ENCODE results near the gene IL4. TPM values are rescaled to one million over a fixed set of nuclear protein-coding genes. Genes with fewer than 3 reads are reported as not detected.
"Not testable (repeated sequence)": the region's sequence is repeated elsewhere in the genome, so short reads cannot be mapped to it uniquely, and the experiment has no call there.

The IL4 gene
- not detected for polyA plus RNA-seq

- peaks cover 0 to 5% (median 0%) of the 10 kb centered on the region in 3 donors for H3K9me3 Mint-ChIP-seq
- no peaks in the 10 kb centered on the region for H3K27me3 Mint-ChIP-seq
- no peak within 1 kb of the TSS for H3K4me3 Mint-ChIP-seq
- peaks cover 0 to 7% (median 5%) of the 10 kb centered on the region in 3 donors for H3K4me1 Mint-ChIP-seq
- H3K27ac Mint-ChIP-seq, result no peak within 1 kb of the TSS
- peaks cover 2% of the 10 kb centered on the region for H3K36me3 Mint-ChIP-seq
Measured at GRCh38 chr5:132673939-132674630, at the start of gene IL4. Gene IL4 (plus strand): TSS chr5:132673989. CDS start chr5:132674051, 62 bp downstream.

DNA sequence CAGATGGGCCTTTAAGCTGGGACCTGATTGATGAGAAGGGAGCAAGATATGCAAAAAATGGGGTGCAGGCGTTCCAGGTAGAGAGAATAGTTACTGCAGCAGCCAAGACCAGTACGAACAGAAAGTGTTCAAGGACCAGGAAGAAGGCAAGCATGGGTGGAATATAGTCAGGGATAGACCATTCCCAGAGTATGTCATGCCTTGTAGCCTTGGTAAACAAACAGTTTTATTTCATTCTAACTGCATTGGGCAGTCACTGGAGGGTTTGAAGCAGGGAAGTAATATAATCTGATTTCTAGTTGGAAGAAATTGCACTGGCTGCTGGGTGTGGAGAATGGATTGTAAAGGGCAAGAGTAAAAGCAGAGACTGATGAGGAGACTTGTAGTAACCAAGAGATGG is 46.3 kb upstream of the IL4 start:
- Mint-ChIP-seq H3K27me3 (no peaks in the 10 kb centered on the region), H3K9me3 (no peaks in the 10 kb centered on the region), H3K36me3 (peaks cover 4% of the 10 kb centered on the region), H3K4me1 (peaks cover 0 to 6% (median 3%) of the 10 kb centered on the region in 3 donors), H3K27ac (no peak overlapping the region), H3K4me3 (no peak overlapping the region)

- Mint-ChIP-seq H3K36me3 (peaks cover 1% of the 10 kb centered on the region), H3K27ac (no peak overlapping the region), H3K4me1 (peaks cover 0 to 6% (median 1%) of the 10 kb centered on the region in 3 donors), H3K9me3 (no peaks in the 10 kb centered on the region), H3K4me3 (no peak overlapping the region), H3K27me3 (no peaks in the 10 kb centered on the region)
Measured at GRCh38 chr5:132628814-132629213, 45.0 kb upstream of the IL4 start.

GRCh38 chr5:132629230-132629944 is 44.4 kb upstream of the IL4 start:
- no peaks in the 10 kb centered on the region for H3K9me3 Mint-ChIP-seq
- peaks cover 1% of the 10 kb centered on the region for H3K36me3 Mint-ChIP-seq
- no peaks in the 10 kb centered on the region for H3K27me3 Mint-ChIP-seq
- H3K27ac Mint-ChIP-seq, result no peak overlapping the region
- peaks cover 0 to 6% (median 1%) of the 10 kb centered on the region in 3 donors for H3K4me1 Mint-ChIP-seq
- no peak overlapping the region for H3K4me3 Mint-ChIP-seq

DNA sequence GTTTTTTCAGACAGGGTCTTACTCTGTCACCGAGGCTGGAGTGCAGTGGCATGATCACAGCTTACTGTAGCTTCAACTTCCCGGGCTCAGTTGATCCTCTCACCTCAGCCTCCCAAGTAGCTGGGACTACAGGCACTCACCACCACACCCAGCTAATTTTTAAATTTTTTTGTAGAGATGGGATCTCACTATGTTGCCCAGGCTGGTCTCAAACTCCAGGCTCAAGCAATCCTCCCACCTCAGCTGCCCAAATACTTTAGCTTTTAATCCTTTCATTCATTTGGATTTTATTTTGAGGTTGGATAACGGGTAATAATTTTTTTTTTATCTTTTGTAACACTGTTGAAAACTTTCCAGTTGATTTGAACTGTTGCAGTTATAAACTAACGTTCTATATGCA is 40.2 kb upstream of the IL4 start:
- H3K27me3 Mint-ChIP-seq, H3K9me3 Mint-ChIP-seq, H3K4me3 Mint-ChIP-seq, H3K4me1 Mint-ChIP-seq, H3K27ac Mint-ChIP-seq: not testable (repeated sequence)
- peaks cover 14% of the 10 kb centered on the region for H3K36me3 Mint-ChIP-seq

GRCh38 chr5:132635873-132636272 is 37.9 kb upstream of the IL4 start:
- Mint-ChIP-seq H3K4me1 (peaks cover 0 to 2% (median 0%) of the 10 kb centered on the region in 3 donors), H3K36me3 (peaks cover 19% of the 10 kb centered on the region), H3K27ac (no peak overlapping the region), H3K4me3 (no peak overlapping the region), H3K27me3 (no peaks in the 10 kb centered on the region), H3K9me3 (no peaks in the 10 kb centered on the region)

GRCh38 chr5:132637241-132637640 is 36.5 kb upstream of the IL4 start:
- Mint-ChIP-seq H3K27me3 (no peaks in the 10 kb centered on the region), H3K36me3 (peaks cover 24% of the 10 kb centered on the region), H3K27ac (no peak overlapping the region), H3K4me1 (peaks cover 0 to 2% (median 0%) of the 10 kb centered on the region in 3 donors), H3K4me3 (no peak overlapping the region), H3K9me3 (no peaks in the 10 kb centered on the region)

DNA sequence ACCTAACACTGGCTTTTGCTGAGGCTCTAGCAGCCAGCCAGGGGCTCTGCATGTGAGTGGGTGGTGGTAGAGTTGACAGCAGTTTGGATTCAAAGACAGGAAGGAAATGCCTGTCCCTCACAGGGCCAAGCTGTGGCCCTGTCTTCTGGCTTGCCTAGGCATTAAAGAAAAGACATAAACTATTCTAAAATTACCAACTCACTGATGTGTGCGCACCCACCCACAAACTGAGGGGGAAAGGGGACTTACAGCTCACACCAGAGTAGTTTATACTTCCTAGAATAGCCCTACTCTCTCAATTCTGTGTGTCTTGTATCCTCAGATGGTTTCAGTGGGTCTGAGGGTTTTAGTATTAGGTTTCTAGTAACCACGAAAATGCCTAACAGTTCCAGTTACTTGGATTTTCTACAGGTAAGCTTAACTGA is 34.1 kb upstream of the IL4 start:
- Mint-ChIP-seq H3K9me3 (no peaks in the 10 kb centered on the region), H3K36me3 (peaks cover 32% of the 10 kb centered on the region), H3K4me1 (peaks cover 0 to 2% (median 0%) of the 10 kb centered on the region in 3 donors), H3K27ac (no peak overlapping the region), H3K4me3 (no peak overlapping the region), H3K27me3 (no peaks in the 10 kb centered on the region)

DNA sequence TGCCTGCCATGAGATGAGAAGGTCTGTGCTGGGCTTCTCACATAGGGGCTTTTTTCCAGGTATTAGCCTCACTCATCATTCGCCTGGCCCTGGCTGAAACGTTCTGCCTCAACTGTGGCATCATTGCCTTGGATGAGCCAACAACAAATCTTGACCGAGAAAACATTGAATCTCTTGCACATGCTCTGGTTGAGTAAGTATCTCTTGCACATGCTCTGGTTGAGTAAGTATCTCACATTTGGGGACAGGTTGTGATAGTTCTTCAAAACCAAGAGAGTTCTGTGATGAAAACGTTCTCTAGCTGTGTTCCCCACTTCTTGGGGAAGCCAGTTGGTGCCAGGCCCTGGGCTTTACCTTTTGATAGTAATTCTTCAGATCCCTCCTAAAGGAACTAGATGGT is 33.2 kb upstream of the IL4 start:
- Mint-ChIP-seq H3K27me3 (no peaks in the 10 kb centered on the region), H3K36me3 (peaks cover 31% of the 10 kb centered on the region), H3K27ac (no peak overlapping the region), H3K9me3 (no peaks in the 10 kb centered on the region), H3K4me1 (peaks cover 0 to 2% (median 0%) of the 10 kb centered on the region in 3 donors), H3K4me3 (no peak overlapping the region)

DNA sequence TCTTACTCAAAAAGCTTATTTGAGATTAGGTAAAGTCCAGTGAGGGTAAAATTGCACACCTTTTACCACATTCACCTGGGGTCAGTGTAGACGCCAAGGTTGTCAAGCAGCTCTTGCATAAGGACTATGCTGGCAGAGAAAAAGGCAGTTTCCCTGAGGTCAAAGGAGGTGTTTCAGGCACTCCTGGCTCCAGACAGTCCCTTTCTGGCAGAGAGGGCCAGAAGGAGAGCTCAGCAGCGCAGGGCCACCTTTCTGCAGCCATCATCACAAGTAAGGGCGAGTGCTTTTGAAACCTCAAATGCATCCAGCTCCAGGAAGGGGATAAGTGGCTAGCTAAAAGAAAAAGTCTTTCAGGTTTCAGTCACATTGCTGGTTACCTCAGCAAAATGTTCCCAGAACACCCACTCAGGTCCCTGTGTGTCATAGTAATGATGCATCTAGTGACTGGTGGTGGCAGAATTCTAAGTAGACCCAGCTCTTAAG is 32.5 kb upstream of the IL4 start:
- Mint-ChIP-seq H3K9me3 (no peaks in the 10 kb centered on the region), H3K27me3 (no peaks in the 10 kb centered on the region), H3K36me3 (peaks cover 31% of the 10 kb centered on the region), H3K4me3 (no peak overlapping the region), H3K4me1 (peaks cover 0 to 2% (median 0%) of the 10 kb centered on the region in 3 donors), H3K27ac (no peak overlapping the region)

- H3K4me1 Mint-ChIP-seq, result peaks cover 0 to 2% (median 0%) of the 10 kb centered on the region in 3 donors
- H3K27ac Mint-ChIP-seq, result peak overlapping the region in 1 of 3 donors; percentile 62
- no peak overlapping the region for H3K4me3 Mint-ChIP-seq
- peaks cover 31% of the 10 kb centered on the region for H3K36me3 Mint-ChIP-seq
- H3K9me3 Mint-ChIP-seq, result no peaks in the 10 kb centered on the region
- H3K27me3 Mint-ChIP-seq, result no peaks in the 10 kb centered on the region
Measured at GRCh38 chr5:132641841-132642240, 31.9 kb upstream of the IL4 start.

DNA sequence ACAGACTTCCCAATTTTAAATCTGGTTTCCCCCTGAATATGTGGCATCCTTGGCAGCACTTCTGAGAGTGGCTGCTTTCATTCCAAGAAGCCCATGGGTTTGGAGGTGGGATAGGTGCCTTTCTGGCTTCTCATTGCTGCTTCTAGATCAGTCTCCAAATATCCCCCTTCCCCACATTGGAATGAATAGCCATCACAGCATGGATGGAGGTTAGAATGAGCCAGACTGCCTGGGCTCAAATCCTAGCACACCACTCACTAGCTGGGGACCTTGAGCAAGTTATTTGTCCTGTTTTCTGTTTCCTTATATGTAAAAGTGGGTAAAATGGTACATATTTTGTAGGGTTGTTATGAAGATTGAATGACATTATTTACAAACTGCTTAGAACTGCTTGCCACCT is 29.6 kb upstream of the IL4 start:
- H3K27ac Mint-ChIP-seq, result no peak overlapping the region
- no peaks in the 10 kb centered on the region for H3K27me3 Mint-ChIP-seq
- H3K4me3 Mint-ChIP-seq, result no peak overlapping the region
- peaks cover 4 to 14% (median 11%) of the 10 kb centered on the region in 3 donors for H3K9me3 Mint-ChIP-seq
- H3K4me1 Mint-ChIP-seq, result no peaks in the 10 kb centered on the region
- peaks cover 19% of the 10 kb centered on the region for H3K36me3 Mint-ChIP-seq

GRCh38 chr5:132646583-132647266 is 27.1 kb upstream of the IL4 start:
- peaks cover 10 to 14% (median 12%) of the 10 kb centered on the region in 3 donors for H3K9me3 Mint-ChIP-seq
- H3K4me3 Mint-ChIP-seq, result no peak overlapping the region
- H3K27ac Mint-ChIP-seq, result no peak overlapping the region
- peaks cover 18% of the 10 kb centered on the region for H3K36me3 Mint-ChIP-seq
- H3K4me1 Mint-ChIP-seq, result no peaks in the 10 kb centered on the region
- H3K27me3 Mint-ChIP-seq, result no peaks in the 10 kb centered on the region

DNA sequence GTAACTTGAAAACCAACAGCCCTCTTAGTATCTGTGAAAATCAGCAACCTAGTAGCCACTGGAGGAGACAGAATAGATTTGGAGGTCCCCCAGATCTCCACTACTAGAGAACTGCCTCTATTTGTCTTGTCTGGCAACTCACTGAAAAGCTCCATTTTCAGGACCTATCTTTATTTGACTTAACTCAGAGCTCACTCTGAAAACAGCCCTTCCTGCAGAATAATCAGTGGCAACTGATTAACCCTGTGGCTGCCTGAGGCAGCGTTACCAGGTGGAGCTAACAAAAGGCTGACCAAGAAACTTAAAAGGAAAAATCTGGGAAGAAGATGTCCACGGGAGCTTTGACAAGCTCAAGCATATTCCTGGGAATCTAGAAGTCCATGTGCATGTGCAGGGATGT is 26.3 kb upstream of the IL4 start:
- H3K4me1 Mint-ChIP-seq, result no peaks in the 10 kb centered on the region
- peaks cover 11% of the 10 kb centered on the region for H3K36me3 Mint-ChIP-seq
- peaks cover 11 to 14% (median 12%) of the 10 kb centered on the region in 3 donors for H3K9me3 Mint-ChIP-seq
- no peaks in the 10 kb centered on the region for H3K27me3 Mint-ChIP-seq
- no peak overlapping the region for H3K27ac Mint-ChIP-seq
- H3K4me3 Mint-ChIP-seq, result no peak overlapping the region

DNA sequence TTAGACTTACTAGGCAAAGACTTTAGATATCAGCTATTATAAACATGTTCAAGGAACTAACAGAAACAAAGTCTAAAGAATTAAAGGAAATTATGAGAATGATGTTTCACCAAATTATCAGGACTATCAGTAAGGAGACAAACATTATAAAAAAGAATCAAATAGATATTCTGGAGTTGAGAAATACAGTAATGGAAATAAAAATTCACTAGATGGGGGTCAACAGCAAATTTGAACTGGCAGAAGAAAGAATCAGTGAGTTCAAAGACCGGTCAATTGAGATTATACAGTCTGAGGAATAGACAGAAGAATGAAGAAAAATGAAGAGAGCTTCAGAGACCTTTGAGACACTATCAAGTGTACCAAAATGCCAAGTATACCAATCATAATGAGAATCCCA is 25.4 kb upstream of the IL4 start:
- Mint-ChIP-seq H3K36me3 (peaks cover 6% of the 10 kb centered on the region), H3K4me3 (no peak overlapping the region), H3K9me3 (peaks cover 11 to 14% (median 12%) of the 10 kb centered on the region in 3 donors), H3K4me1 (no peaks in the 10 kb centered on the region), H3K27ac (no peak overlapping the region), H3K27me3 (no peaks in the 10 kb centered on the region)

All from IgD-negative memory B cell (primary cell).